ENCODE data around the gene CCNO. TPM values are rescaled to one million over a fixed set of nuclear protein-coding genes. Genes with fewer than 3 reads are reported as not detected.

Gene CCNO
- total RNA-seq, 1 donor from 2014 or later: not detected

DNA sequence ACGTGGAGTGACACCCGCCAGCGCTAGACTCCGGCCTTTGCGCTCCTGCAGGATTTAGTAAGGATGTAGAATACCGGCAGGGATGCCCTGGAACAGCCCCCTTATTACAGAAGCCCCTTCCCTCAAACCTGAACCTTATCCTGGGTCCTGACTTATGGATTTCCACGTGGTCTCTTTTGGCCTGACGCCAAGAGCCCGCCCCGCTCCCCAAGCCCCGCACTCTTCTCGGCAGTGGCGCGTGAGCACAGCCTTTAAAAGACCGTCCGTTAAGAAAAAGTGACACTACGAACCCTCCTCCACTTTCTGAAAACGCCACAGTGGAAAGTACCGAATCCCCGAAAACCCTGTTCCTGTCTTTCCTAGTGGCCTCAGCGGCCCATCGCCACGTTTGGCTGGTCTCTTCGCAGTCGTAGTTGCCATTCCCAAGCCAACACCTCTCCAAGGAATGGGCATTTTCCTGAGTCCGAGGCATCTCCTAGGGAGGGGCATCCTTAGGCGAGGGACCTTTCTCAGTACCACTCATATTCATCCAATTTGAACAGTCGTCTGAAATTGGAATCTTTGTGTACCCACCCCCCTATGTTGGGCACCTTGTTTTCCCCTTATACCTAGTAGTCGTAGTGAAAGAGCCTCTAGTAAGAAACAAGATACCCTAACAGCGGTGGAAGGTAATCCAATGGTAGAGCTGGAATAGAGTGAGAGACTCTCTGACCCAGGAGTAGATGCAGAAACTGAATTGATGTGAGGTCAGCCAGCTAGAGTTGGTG is 5.6 kb downstream of the CCNO start:
- Mint-ChIP-seq H3K4me1 (peaks cover 49% of the 10 kb centered on the region), H3K27ac (no peak overlapping the region), H3K27me3 (peaks cover 77% of the 10 kb centered on the region), H3K36me3 (ENCODE audit: low read depth) (no peaks in the 10 kb centered on the region), H3K9me3 (no peaks in the 10 kb centered on the region), H3K4me3 (peak overlapping the region; percentile 72)
- POLR2A ChIA-PET: no interaction called here
- TF ChIP-seq, protein P1, sequence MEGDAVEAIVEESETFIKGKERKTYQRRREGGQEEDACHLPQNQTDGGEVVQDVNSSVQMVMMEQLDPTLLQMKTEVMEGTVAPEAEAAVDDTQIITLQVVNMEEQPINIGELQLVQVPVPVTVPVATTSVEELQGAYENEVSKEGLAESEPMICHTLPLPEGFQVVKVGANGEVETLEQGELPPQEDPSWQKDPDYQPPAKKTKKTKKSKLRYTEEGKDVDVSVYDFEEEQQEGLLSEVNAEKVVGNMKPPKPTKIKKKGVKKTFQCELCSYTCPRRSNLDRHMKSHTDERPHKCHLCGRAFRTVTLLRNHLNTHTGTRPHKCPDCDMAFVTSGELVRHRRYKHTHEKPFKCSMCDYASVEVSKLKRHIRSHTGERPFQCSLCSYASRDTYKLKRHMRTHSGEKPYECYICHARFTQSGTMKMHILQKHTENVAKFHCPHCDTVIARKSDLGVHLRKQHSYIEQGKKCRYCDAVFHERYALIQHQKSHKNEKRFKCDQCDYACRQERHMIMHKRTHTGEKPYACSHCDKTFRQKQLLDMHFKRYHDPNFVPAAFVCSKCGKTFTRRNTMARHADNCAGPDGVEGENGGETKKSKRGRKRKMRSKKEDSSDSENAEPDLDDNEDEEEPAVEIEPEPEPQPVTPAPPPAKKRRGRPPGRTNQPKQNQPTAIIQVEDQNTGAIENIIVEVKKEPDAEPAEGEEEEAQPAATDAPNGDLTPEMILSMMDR (IDR thresholded peaks at IDR 0.05): no peak
- CTCF ChIA-PET: no interaction called here
- intact Hi-C loops (cut with micrococcal nuclease): loop anchor here (1.0 kb wide), 1 partner anchor 56 kb away; no protein-coding TSS in a partner anchor
- DNase-seq: no peak
- no peak for ATAC-seq (ENCODE audit: low read depth)

DNA sequence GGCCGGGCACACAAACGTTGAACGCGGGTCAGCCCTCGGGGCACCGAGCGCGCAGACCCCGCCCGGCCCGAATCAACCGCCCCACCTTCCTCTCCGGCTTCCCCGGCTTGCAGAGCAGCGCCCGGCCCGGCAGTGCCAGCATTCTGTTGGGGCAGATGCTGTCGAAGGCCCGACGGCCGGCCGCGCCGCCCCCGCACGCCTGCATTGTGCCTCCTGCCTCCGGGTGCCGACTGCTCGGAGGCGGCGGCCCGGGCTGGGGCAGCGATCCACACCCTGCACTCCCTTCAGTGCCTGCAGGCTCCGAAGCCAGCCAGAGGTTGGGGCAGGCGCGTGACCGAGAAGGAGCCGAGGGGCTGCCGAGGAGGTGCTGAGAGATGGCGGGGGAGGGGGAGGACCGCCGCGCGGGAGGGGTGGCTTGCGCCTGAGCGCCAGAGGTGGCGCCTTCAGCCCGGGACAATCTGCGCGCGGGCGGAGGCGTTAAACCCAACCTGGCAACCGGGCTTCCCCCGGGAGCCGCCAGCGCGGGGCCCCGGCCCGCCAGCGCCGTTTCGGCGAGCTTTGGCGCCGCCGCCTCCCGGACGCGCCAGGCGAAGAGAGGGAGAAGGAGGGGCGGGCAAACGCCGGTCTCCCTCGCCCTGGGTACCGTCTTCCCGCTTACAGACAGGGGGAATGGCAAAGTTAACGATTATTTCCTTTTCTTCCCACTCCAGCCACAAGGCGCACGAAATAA is 6.3 kb downstream of the CCNO start, which contains the start of gene MCIDAS:
Gene MCIDAS (minus strand): TSS at position 382 of the 730 bp plus-strand sequence. CDS start 177 bp downstream, at position 205.
- no peak within 1 kb of the TSS for H3K27ac Mint-ChIP-seq
- H3K36me3 Mint-ChIP-seq (ENCODE audit: low read depth): no peaks in the 10 kb centered on the region
- ChIA-PET POLR2A (no interaction called here), CTCF (no interaction called here)
- peaks cover 49% of the 10 kb centered on the region for H3K4me1 Mint-ChIP-seq
- peaks cover 79% of the 10 kb centered on the region for H3K27me3 Mint-ChIP-seq
- H3K9me3 Mint-ChIP-seq: no peaks in the 10 kb centered on the region
- TF ChIP-seq, protein P1 (IDR thresholded peaks at IDR 0.05): no peak
- DNase-seq (peak; percentile 51), ATAC-seq (ENCODE audit: low read depth) (peak; percentile 60)
- peak within 1 kb of the TSS; percentile 72 for H3K4me3 Mint-ChIP-seq
- intact Hi-C loops (cut with micrococcal nuclease): loop anchor here (1.0 kb wide), 1 partner anchor 55 kb away; no protein-coding TSS in a partner anchor

DNA sequence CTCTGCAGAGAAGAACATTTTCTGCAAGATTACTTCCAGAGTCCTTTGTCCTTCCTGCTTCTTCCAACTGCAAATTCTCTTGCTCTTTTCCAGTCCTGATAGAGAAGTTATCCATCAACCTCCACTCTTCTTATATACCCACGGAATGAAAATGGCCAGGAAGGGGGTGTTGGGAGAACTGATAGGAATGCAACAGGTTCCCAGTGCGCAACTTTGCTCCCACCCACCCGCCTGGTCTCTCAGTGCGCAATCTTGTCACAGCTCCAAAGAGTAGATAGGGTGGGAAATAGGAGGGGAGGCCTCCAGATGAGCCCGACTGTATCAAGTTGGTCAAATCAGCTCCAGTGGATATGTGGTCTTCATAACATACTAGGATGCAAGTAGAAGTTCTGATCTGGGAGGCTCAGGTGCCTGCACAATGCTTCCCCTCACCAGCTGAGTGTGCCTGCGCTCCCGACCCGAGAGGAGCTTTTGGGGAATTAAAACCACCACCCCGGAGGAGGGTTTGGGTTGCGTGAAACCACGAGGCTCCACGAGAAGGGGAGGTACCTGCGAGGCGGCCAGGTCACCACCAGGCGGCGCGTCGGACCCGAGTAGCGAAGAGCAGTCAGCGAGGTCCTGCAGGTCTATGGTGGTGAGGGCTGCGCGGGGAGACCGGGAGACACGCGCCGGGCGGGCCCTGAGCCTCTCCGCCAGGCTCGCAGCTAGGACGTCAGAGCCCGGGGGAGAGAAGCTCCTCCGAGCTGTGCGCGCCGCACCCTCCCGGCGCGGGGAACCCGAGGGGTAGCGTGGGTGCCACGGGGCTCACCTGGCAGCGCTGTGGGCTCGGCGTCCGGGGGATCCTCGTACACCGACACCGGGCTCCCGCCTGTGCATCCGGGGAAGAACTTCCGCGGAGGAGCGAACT is 7.1 kb downstream of the CCNO start:
- Mint-ChIP-seq H3K27me3 (peaks cover 76% of the 10 kb centered on the region), H3K4me3 (peak overlapping the region; percentile 66), H3K4me1 (peaks cover 42% of the 10 kb centered on the region), H3K27ac (no peak overlapping the region), H3K36me3 (ENCODE audit: low read depth) (no peaks in the 10 kb centered on the region), H3K9me3 (no peaks in the 10 kb centered on the region)
- ChIA-PET POLR2A (no interaction called here), CTCF (no interaction called here)
- intact Hi-C loops (cut with micrococcal nuclease): no loop called here
- DNase-seq: peak; percentile 38
- TF ChIP-seq, protein P1 (IDR thresholded peaks at IDR 0.05): no peak
- peak; percentile 38 for ATAC-seq (ENCODE audit: low read depth)

DNA sequence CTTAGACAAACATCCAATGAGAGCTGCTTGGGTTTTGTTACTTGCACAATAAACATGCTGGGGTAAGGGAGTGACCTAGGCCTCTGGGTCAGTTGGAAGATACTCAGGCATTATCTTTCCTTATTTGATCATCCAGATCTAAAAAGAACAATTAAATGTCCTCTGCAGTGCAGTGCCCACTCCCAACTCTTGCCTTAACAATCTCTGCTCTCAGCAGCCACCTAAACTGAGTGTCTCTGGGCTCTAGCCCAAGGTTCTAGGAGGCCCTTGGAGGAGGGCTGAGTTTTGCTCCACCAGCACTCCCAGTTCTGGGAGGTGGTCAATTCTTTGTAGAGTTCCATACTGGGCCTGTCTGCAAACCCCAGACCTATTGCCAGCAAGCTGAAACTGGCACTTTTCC is 8.1 kb downstream of the CCNO start:
- intact Hi-C loops (cut with micrococcal nuclease): no loop called here
- H3K27me3 Mint-ChIP-seq: peaks cover 73% of the 10 kb centered on the region
- peaks cover 45% of the 10 kb centered on the region for H3K4me1 Mint-ChIP-seq
- H3K4me3 Mint-ChIP-seq: no peak overlapping the region
- H3K9me3 Mint-ChIP-seq: no peaks in the 10 kb centered on the region
- DNase-seq: no peak
- CTCF ChIA-PET: interaction anchor here (1.0 kb wide), 1 partner anchor 54 kb away, joined by 3 read pairs; no protein-coding TSS in a partner anchor
- TF ChIP-seq, protein P1 (IDR thresholded peaks at IDR 0.05): no peak
- no peak overlapping the region for H3K27ac Mint-ChIP-seq
- POLR2A ChIA-PET: no interaction called here
- H3K36me3 Mint-ChIP-seq (ENCODE audit: low read depth): no peaks in the 10 kb centered on the region
- no peak for ATAC-seq (ENCODE audit: low read depth)

Data from activated B cell treated with CpG ODN at 0.5 μM for 24 hours (primary cell).